ENCODE measurements around the gene OSTN. TPM values are rescaled to one million over a fixed set of nuclear protein-coding genes. Genes with fewer than 3 reads are reported as not detected.
A peak's percentile ranks its signal among the peaks of the same experiment; 100 is the strongest.

Gene OSTN
- total RNA-seq, 3 donors from 2014 or later (not counting 1 experiment from before 2014, with no cell fraction given) = not detected

GRCh38 chr3:191260431-191261303 lies 61.6 kb downstream of the OSTN start:
- H3K4me1 Mint-ChIP-seq = peaks cover 0 to 5% of the 10 kb centered on the region in 2 donors
- H3K4me1 ChIP-seq (ENCODE audit: control insufficient read depth, insufficient read depth, low read length) = no peaks in the 10 kb centered on the region
- no peak for DNase-seq
- no peak overlapping the region for H3K4me3 Mint-ChIP-seq
- H3K9me3 ChIP-seq (ENCODE audit: control insufficient read depth, insufficient read depth, low read length) = no peaks in the 10 kb centered on the region
- no peaks in the 10 kb centered on the region for H3K36me3 ChIP-seq (ENCODE audit: control insufficient read depth, insufficient read depth, low read length)
- no peak overlapping the region for H3K27ac ChIP-seq (ENCODE audit: low read length)
- H3K27me3 ChIP-seq (ENCODE audit: control insufficient read depth, insufficient read depth, low read length) = no peaks in the 10 kb centered on the region
- H3K9me3 Mint-ChIP-seq = no peaks in the 10 kb centered on the region
- intact Hi-C loops (cut with micrococcal nuclease) = no loop called here
- 94% methylated on average over 11 of the region's 11 CpGs for WGBS (ENCODE audit: insufficient coverage)
- no peaks in the 10 kb centered on the region for H3K27me3 Mint-ChIP-seq (ENCODE audit: low read depth in 2 of 2)
- no peaks in the 10 kb centered on the region for H3K36me3 Mint-ChIP-seq
- no peak overlapping the region for H3K4me3 ChIP-seq (ENCODE audit: low read length)
- ATAC-seq = no peak
- TF ChIP-seq, protein P1, sequence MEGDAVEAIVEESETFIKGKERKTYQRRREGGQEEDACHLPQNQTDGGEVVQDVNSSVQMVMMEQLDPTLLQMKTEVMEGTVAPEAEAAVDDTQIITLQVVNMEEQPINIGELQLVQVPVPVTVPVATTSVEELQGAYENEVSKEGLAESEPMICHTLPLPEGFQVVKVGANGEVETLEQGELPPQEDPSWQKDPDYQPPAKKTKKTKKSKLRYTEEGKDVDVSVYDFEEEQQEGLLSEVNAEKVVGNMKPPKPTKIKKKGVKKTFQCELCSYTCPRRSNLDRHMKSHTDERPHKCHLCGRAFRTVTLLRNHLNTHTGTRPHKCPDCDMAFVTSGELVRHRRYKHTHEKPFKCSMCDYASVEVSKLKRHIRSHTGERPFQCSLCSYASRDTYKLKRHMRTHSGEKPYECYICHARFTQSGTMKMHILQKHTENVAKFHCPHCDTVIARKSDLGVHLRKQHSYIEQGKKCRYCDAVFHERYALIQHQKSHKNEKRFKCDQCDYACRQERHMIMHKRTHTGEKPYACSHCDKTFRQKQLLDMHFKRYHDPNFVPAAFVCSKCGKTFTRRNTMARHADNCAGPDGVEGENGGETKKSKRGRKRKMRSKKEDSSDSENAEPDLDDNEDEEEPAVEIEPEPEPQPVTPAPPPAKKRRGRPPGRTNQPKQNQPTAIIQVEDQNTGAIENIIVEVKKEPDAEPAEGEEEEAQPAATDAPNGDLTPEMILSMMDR (IDR thresholded peaks at IDR 0.05) = no peak
- H3K27ac Mint-ChIP-seq = no peak overlapping the region

GRCh38 chr3:191261304-191261638 lies 62.2 kb downstream of the OSTN start:
- intact Hi-C loops (cut with micrococcal nuclease) = no loop called here
- H3K36me3 ChIP-seq (ENCODE audit: control insufficient read depth, insufficient read depth, low read length) = no peaks in the 10 kb centered on the region
- H3K4me1 Mint-ChIP-seq = peaks cover 0 to 5% of the 10 kb centered on the region in 2 donors
- H3K27ac ChIP-seq (ENCODE audit: low read length) = no peak overlapping the region
- no peaks in the 10 kb centered on the region for H3K36me3 Mint-ChIP-seq
- no peak overlapping the region for H3K4me3 Mint-ChIP-seq
- TF ChIP-seq, protein P1 (IDR thresholded peaks at IDR 0.05) = no peak
- no peaks in the 10 kb centered on the region for H3K9me3 ChIP-seq (ENCODE audit: control insufficient read depth, insufficient read depth, low read length)
- no peak overlapping the region for H3K27ac Mint-ChIP-seq
- no peaks in the 10 kb centered on the region for H3K27me3 Mint-ChIP-seq (ENCODE audit: low read depth in 2 of 2)
- no peak overlapping the region for H3K4me3 ChIP-seq (ENCODE audit: low read length)
- ATAC-seq (no peak), DNase-seq (no peak)
- no peaks in the 10 kb centered on the region for H3K9me3 Mint-ChIP-seq
- no peaks in the 10 kb centered on the region for H3K4me1 ChIP-seq (ENCODE audit: control insufficient read depth, insufficient read depth, low read length)
- H3K27me3 ChIP-seq (ENCODE audit: control insufficient read depth, insufficient read depth, low read length) = no peaks in the 10 kb centered on the region

GRCh38 chr3:191262650-191263049 lies 63.6 kb downstream of the OSTN start:
- intact Hi-C loops (cut with micrococcal nuclease) = no loop called here
- Histone ChIP-seq H3K4me1 (ENCODE audit: control insufficient read depth, insufficient read depth, low read length) (no peaks in the 10 kb centered on the region), H3K4me3 (ENCODE audit: low read length) (no peak overlapping the region), H3K27me3 (ENCODE audit: control insufficient read depth, insufficient read depth, low read length) (no peaks in the 10 kb centered on the region), H3K36me3 (ENCODE audit: control insufficient read depth, insufficient read depth, low read length) (no peaks in the 10 kb centered on the region), H3K27ac (ENCODE audit: low read length) (no peak overlapping the region), H3K9me3 (ENCODE audit: control insufficient read depth, insufficient read depth, low read length) (no peaks in the 10 kb centered on the region)
- H3K36me3 Mint-ChIP-seq = no peaks in the 10 kb centered on the region
- H3K4me1 Mint-ChIP-seq = peaks cover 0 to 5% of the 10 kb centered on the region in 2 donors
- 50% methylated on average over 1 of the region's 1 CpG for WGBS (ENCODE audit: insufficient coverage)
- no peak overlapping the region for H3K27ac Mint-ChIP-seq
- TF ChIP-seq, protein P1 (IDR thresholded peaks at IDR 0.05) = no peak
- H3K27me3 Mint-ChIP-seq (ENCODE audit: low read depth in 2 of 2) = no peaks in the 10 kb centered on the region
- H3K4me3 Mint-ChIP-seq = no peak overlapping the region
- ATAC-seq = no peak
- H3K9me3 Mint-ChIP-seq = no peaks in the 10 kb centered on the region
- no peak for DNase-seq

DNA sequence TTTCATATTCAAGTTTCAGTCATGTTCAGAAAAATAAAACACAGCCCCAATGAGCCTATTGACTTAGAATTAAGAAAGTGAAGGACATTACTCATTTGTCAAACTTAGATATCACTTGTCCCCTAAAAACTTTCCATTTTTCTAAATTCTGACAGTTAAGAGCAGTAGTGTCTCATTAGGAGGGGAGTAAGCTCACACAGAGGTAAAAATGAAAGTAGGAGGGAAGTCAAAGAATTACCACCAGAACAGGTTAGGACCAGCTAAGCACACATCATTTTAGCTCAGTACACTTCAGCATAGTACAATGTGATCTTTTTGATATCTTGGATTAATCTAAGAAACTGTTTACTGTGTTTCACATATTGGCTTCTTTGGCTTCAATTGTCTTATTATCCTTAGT lies 64.3 kb downstream of the OSTN start:
- H3K9me3 ChIP-seq (ENCODE audit: control insufficient read depth, insufficient read depth, low read length) = no peaks in the 10 kb centered on the region
- TF ChIP-seq, protein P1 (IDR thresholded peaks at IDR 0.05) = no peak
- H3K27ac Mint-ChIP-seq = no peak overlapping the region
- peaks cover 0 to 5% of the 10 kb centered on the region in 2 donors for H3K4me1 Mint-ChIP-seq
- DNase-seq = no peak
- no peaks in the 10 kb centered on the region for H3K27me3 Mint-ChIP-seq (ENCODE audit: low read depth in 2 of 2)
- H3K27me3 ChIP-seq (ENCODE audit: control insufficient read depth, insufficient read depth, low read length) = no peaks in the 10 kb centered on the region
- peak overlapping the region; percentile 30 for H3K27ac ChIP-seq (ENCODE audit: low read length)
- H3K36me3 Mint-ChIP-seq = no peaks in the 10 kb centered on the region
- H3K4me3 ChIP-seq (ENCODE audit: low read length) = no peak overlapping the region
- H3K4me3 Mint-ChIP-seq = no peak overlapping the region
- H3K9me3 Mint-ChIP-seq = no peaks in the 10 kb centered on the region
- no peak for ATAC-seq
- intact Hi-C loops (cut with micrococcal nuclease) = no loop called here
- H3K36me3 ChIP-seq (ENCODE audit: control insufficient read depth, insufficient read depth, low read length) = no peaks in the 10 kb centered on the region
- H3K4me1 ChIP-seq (ENCODE audit: control insufficient read depth, insufficient read depth, low read length) = no peaks in the 10 kb centered on the region

All from natural killer cell (primary cell).